GM19372 (cell line): Measurements from ENCODE around the gene TRIM28.

ENCODE experiments used
- ATAC-seq: cut with Tn5 transposase; IDR thresholded peaks from one replicate; pipeline ENCODE4 v1.9.1; 2021; ENCODE audit warnings: mild to moderate bottlenecking, low read depth, moderate library complexity; ENCODE audit not compliant: unreplicated experiment

The TRIM28 gene

DNA sequence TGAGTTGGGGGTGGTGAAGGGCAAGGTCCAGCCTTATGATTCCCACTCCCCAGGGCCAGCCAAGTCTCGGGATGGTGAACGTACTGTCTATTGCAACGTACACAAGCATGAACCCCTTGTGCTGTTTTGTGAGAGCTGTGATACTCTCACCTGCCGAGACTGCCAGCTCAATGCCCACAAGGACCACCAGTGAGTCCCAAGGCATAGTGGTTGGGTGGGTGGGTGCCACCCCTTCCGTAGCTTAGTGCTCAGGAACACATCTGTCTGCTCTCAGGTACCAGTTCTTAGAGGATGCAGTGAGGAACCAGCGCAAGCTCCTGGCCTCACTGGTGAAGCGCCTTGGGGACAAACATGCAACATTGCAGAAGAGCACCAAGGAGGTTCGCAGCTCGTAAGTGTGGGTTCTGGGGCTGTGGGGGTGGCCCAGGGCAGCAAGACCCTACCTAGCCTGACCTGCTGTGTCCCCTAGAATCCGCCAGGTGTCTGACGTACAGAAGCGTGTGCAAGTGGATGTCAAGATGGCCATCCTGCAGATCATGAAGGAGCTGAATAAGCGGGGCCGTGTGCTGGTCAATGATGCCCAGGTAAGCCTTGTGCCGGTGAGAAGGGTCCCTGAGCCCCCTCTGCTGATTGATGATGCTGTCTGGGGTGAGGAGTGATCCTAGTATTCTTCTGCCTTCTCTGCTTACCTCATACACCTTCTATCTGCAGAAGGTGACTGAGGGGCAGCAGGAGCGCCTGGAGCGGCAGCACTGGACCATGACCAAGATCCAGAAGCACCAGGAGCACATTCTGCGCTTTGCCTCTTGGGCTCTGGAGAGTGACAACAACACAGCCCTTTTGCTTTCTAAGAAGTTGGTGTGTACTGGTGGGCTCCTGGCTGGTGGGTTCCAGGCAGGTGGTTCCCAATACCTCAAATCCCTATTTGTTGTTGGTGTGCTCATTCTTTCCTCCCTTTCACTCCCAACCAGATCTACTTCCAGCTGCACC, 3.8 kb downstream of the TRIM28 start:
- ATAC-seq: no peak

DNA sequence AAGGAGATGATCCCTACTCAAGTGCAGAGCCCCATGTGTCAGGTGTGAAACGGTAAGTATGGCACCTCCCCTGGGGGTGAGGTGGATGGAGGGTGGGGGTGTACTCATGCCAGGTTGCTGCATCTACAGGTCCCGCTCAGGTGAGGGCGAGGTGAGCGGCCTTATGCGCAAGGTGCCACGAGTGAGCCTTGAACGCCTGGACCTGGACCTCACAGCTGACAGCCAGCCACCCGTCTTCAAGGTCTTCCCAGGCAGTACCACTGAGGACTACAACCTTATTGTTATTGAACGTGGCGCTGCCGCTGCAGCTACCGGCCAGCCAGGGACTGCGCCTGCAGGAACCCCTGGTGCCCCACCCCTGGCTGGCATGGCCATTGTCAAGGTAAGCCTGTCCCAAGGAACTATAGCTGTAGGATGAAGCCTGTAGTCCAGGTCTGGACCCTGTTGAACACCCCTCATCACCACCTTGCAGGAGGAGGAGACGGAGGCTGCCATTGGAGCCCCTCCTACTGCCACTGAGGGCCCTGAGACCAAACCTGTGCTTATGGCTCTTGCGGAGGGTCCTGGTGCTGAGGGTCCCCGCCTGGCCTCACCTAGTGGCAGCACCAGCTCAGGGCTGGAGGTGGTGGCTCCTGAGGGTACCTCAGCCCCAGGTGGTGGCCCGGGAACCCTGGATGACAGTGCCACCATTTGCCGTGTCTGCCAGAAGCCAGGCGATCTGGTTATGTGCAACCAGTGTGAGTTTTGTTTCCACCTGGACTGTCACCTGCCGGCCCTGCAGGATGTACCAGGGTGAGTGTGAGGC, 5.2 kb downstream of the TRIM28 start:
- no peak for ATAC-seq

DNA sequence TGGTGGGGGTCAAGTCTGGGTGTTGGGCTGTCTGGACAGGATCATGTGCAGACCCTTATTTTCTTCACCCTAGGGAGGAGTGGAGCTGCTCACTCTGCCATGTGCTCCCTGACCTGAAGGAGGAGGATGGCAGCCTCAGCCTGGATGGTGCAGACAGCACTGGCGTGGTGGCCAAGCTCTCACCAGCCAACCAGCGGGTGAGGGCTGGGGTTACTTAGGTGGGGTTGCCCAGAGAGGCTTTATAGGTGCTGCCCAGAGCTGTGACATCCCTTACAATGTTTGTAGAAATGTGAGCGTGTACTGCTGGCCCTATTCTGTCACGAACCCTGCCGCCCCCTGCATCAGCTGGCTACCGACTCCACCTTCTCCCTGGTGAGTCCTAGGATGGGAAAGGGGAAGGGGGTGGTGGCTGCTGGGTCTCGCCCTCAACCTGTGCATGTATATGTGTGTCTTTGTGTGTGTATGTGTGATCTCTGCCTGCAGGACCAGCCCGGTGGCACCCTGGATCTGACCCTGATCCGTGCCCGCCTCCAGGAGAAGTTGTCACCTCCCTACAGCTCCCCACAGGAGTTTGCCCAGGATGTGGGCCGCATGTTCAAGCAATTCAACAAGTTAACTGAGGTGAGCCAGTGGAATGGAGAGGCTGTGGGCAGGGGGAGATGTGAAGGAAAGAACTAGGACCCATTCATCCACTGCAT, 5.9 kb downstream of the TRIM28 start:
- no peak for ATAC-seq

DNA sequence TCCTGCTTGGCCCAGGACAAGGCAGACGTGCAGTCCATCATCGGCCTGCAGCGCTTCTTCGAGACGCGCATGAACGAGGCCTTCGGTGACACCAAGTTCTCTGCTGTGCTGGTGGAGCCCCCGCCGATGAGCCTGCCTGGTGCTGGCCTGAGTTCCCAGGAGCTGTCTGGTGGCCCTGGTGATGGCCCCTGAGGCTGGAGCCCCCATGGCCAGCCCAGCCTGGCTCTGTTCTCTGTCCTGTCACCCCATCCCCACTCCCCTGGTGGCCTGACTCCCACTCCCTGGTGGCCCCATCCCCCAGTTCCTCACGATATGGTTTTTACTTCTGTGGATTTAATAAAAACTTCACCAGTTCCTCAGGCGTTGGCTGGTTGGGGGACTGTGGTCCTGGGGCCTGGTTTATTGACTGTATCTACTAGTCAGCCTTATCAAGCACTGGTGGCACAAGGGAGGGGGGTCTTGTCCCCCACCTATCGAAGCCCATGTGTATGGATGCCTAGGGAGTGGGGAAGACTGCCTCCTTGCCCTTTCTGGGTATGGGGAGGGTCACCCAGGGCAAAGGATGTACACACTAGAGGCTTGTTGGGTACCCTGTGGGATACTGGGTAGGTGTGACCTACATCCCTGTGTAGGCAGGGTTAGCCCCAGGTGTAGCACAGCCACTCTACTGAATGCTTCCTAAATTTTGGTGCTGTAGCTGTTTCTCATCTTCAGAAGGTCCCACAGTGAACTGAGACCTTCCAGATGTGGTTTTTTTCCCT, 6.7 kb downstream of the TRIM28 start:
- no peak for ATAC-seq

DNA sequence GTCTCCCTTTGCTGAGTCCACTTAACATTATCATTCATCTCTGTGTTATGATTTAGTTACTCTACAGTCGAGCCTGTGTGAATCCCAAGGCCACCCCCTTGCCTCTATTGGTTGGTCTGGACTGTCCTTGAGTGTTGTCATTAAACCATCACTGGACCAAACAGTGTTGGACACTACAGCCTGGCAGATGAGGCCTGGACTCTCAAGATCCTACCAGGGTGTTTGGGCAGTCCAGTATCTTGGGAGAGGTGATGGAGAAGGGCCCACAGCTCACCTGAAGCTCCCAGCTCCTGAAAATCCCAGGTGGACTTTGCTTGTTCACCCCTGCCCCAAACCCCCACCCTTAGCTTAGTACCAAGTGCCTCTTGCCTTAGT, 7.2 kb downstream of the TRIM28 start:
- ATAC-seq: no peak

DNA sequence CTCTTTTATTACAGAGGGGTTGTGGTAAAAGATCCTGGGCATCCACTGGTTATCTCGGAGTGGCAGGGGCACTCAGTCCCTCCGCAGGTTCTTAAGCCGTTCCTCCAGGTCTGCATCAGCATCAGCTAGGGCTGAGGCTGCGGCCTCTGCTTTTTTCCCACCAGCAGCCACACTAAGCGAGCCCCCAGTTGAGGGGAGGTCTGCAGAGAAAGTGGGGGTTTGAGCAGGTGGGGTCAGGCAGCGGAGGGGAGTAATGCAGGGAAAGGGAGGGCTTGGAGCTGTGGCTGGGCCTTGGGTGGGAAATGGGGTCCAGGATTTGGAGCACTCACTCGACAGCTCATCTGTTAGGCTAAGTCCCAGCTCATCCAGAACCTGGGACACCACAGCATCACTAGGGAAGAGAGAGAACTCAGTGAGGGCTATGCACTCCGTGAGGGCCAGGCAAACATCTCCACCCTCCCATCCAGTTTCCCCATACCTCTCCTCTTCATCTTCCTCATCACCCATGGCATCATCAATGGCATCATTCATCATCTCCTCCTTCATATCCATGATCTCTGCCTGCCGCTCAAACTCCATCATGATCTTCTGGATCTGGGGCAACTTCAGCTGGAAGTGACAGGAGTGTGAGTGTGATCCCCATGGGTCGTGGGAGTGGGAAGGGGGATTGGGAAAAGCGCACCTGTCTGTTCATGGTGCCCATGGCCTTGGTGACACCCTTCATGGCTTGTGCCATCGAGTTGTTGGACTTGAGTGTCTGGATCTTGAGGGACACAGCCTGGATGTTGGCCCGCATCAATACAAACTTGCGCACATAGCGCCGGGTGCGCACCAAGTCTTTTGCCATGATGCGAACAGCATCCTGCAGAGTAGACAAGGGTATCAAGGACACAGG, 8.0 kb downstream of the TRIM28 start:
- ATAC-seq: no peak

DNA sequence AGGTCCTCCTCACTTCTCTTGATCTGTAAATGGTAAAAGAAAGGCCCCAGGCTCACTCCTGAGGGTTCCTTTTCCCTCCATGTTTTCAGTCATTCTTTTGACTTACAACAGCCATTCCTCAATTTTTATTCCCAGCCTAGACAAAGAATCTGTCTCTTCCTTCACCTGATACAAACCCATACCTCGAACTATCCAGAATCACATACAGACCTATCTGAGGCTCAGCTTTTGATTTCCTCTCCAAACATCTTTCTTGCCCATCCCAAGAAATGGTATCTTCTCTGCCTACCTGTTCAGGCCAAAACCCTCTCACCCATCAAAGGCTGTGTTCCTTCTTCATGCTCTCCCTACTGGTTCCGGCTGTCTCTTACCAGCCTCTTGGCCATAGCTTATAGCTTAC, 8.8 kb downstream of the TRIM28 start:
- ATAC-seq: no peak

DNA sequence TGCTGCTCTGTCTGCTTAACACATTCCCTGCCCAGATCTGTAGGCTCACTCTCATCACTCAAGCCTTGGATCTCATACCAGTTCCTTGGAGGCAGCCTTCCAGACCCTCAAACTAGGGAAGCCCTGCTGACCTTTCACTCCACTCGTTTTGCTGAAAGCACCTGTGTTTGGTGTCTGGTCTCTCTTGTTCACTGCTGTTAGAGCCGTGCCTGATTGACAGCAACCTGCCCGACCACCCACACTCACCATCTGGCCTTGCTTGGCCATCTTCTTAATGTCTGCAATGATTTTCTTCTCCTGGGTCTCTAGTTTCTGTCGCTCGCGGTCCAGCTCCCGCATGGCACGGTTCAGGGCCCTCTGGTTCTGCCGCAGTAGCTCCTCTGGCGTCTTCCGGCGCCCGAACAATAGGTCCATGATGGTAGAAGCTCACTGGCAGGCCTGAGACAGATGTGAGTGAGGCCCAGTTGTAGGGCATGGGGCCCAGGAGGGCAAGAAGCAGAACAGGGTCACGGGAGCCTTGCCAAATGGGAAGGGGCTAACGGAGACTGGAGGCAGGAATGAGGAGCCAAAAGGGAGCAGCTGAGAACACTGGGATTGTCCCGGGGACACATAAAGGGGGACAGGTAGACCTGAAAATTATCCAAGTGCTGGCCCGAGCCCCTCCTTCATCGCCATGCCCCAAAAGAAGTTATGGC, 10.1 kb downstream of the TRIM28 start:
- no peak for ATAC-seq

DNA sequence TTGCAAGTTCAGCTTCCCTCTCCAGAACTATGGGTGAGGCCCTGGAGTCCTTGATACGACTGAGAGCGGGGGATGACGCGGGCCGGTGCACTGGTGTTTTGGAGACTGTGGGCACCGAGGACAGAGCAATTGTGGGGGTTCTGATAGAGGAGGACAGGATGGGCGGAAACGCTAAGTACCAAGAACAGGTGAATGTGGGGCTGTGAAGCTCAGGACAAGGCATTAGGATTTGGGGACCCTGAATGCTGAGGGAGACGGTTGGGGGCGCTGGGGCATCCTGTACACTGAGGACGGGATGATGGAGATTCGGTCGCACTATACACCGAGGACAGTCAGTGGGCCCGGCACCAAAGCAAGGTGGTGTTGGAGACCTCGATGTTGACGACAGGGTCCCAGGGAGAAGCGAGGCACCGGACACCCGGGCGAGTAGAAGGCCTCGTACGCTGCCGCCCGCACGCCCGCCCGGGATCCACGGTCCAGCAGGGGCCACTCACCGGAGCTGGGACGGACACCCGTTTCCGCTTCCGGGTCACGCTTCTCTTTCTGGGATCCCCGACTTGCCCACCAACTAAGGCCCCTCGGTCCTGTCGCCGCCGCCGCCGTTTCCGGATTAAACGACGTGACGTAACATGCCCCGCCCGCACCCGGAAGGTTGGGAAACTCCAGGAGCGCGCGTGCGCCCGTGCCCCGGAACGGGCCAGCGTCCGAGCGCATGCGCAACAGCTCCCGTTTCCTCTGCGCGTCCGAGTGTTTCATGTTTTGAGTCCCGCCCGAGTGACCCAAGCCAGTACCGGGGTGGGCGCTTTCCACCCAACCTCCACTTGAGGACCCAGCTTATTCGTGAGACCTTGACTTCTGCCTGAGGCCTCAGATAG, 10.9 kb downstream of the TRIM28 start, which contains the start of gene CHMP2A:
TSS of gene CHMP2A (minus strand) at position 612 of the 875 bp plus-strand sequence. CDS start 893 bp downstream, outside the sequence.
- ATAC-seq: peak; percentile 40

DNA sequence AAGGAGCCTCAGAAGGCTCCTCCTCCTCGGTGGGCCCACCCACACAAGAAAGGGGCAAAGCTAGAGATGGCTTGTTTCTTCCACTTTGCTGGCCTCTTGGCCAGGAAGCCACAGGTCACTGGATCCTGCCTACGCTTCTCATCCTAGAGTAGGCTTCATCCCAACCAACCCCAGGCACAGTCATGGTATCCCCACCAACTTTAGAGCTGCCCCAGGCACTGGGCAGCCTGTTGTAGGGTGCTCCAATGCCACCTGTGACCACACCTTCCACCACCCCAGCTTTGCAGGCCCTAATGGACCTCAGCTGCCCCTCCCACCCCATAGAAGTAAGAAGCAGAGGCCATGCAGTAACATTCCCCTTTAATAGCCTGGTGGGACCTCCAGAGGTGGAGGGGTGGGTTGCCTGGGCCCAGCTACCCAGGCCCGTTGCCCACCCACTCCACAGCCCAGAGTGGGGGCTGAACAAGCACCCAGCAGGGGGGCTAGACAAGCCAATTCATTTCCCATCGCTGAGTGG, 11.6 kb downstream of the TRIM28 start:
- no peak for ATAC-seq

DNA sequence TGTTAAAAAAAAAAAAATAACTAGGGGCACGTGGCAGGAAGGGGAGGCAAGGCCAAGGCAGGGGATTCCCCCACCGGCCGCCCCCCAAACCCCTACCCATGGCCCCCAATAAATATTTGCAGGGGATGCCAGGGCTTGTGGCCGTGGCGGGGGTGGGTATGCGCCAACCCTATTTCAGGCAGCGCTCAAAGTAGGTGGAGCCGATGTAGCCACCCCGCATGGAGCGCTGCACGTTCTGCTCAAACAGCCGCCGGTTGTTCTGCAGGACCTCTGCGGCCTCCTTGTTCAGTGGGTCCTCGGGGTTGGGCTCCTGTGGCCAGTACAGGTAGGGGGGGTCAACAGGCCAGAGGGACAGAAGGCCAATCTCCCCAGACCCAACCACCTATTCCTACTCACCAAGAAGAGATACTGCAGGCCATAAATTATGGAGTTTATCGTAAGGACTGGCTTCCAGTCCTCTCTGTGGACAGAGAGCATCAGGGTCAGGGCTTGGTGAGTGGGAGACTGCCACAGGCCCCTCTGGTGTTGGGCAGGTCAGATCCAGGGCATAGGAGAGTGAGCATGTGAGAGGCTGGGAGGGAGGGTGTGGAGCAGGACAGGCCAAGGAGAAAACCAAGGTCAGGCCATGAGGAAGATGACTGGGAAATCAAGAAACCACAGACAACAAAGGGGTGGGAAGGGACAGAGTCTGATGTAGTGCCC, 12.2 kb downstream of the TRIM28 start:
- ATAC-seq: no peak

DNA sequence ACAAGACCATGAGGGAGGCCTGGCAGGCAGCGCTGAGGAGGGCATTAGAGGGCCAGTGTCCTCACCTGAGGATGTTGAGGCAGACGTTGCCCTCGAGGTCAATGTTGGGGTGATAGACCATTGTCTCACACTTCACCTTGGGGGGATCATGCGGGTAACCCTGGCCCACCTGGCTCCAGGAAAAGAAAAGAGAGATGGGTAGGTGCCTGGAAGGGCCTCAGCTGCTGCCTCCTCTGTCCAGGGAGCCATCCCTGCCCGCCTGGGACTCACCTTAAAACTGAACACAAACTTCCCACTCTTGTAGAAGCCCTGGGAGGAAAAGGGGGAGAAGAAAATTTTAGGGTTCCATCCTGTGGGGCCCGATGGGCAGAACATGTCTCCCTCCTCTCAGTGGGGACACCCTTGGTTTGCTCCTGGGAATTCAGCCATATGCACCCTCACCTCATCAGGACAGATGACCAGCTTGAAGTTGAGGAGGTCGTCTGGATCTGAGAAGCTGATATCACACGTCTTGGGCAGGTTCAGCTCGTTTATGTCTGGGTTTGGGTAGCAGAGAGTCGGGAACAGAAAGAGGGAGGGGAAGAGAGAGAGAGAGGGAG, 12.9 kb downstream of the TRIM28 start:
- no peak for ATAC-seq

DNA sequence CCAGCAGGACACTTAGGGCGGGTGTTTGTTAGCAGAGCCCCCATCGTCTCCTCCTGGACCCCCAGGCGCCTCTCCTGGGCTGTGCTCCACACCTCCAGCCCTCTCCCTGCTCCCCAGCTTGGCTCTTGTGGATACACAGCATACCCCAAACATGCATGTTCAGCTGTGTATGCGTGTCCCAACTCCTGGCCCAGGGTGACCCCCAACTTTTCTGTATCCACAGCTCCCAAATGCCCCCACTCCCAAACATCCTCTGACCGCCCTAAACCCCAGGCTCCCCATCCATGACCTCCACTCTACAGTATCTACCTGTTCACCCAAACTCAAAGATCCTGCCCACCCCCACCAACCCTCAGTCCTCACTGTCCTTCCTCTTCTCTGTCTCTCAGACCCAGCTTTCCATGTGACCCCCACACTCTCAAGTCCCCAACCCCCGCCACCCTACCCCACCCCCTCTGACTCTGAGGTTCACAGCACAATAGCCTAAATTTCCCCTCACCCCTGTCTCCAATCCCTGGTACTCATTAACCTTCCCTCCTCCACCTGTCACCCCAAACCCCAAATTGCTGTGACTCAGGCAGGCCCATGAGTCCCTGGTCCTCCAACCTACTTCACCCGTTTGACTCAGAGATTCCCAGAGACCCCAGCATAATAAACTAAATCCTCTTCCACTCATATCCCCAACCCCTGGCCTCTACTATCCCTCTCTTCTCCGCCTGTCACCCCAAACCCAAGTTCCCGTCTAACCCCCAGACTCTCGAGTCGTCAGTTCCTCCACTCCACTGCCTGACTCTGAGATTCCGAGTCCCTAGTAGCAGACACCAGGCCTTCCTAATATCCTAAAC, 13.6 kb downstream of the TRIM28 start:
- ATAC-seq: no peak

DNA sequence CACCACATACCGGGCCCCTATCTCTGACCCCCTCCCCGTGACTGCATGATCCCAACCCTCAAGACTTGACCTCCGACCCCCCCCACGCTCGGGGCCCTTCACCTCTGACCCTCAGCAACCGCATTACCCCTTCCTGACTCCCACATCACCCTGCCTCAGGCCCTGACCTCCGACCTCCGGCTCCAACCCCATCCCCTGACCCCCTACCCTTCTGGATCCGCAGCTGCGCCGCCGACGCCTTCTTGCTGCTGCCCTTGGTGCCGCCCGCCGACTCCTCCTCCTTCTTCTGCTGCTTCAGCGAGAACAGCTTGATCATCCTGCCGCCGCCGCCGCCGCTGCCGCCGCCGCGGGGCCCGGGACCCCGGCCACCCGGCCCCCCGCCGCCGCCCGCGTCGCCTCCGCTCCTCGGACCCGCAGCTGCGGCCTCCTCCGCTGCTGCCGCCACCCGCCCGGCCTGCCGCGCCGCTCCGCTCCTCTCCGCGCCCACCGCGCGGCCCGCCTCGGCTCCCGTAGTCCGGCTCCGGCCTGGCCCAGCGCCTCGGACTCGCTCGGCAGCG, 14.3 kb downstream of the TRIM28 start, which contains the start of gene UBE2M:
TSS of gene UBE2M (minus strand) at position 546 of the 557 bp plus-strand sequence. CDS start at position 316, 230 bp downstream.
- peak; percentile 0 for ATAC-seq
